Neural progenitor cell (in vitro differentiated cells): ENCODE measurements around the gene CCNT1.

Source experiments
- CTCF ChIP-seq: fragments of 200-600 bp; sonication (generic); IDR thresholded peaks from 2 replicates; pipeline ENCODE4 v1.5.1; 2017; ENCODE audit warnings: antibody characterized with exemption, mild to moderate bottlenecking
- EZH2 ChIP-seq: fragments of 200-600 bp; sonication (generic); IDR thresholded peaks from 2 replicates; pipeline ENCODE4 v1.6.1; 2017; ENCODE audit warnings: antibody characterized with exemption, mild to moderate bottlenecking, moderate library complexity
- EZH2phosphoT487 ChIP-seq: fragments of 200-600 bp; sonication (generic); IDR thresholded peaks from 2 replicates; pipeline ENCODE4 v1.6.1; 2017; ENCODE audit warnings: antibody characterized with exemption

DNA sequence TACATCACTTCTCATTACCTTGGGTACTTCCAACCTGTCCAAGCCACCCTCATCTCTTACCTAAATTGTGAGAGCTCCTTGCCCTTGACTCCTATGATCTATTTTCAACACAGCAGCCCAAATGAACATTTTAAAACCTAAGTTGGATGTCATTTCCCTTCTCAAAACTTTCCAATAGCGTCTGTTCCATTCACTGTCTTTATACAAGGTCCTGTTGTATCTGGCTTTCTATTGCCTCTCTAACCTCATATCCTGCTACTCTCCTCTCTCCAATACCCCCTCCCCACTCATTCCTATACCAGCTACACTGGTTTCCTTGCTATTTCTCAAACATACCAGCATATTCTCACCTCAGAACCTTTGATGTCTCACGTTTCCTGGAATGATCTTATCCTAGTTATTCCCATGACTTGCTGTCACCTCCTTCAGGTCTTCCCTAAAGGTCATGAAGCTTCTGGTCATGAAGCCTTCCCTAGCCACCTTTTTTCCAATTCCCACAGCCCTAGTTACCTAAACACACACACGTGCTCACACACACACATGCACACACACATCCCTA, 30.4 kb downstream of the CCNT1 start:
- TF ChIP-seq CTCF (no peak), EZH2phosphoT487 (no peak), EZH2 (no peak)
